B cell (primary cell): ENCODE results near the gene PSME2.

Experiments used
- EZH2 ChIP-seq: IDR thresholded peaks from 2 replicates; pipeline ENCODE4 v1.6.1; 2012; ENCODE audit warnings: borderline replicate concordance, low read depth, mild to moderate bottlenecking, moderate library complexity, low read length; ENCODE audit not compliant: insufficient read depth, poor library complexity, severe bottlenecking
- TF ChIP-seq, protein P1 (sequence below): fragments of 200-600 bp; IDR thresholded peaks from one replicate; pipeline ENCODE4 v1.8.0; 2022; ENCODE audit warnings: antibody characterized with exemption, mild to moderate bottlenecking

DNA sequence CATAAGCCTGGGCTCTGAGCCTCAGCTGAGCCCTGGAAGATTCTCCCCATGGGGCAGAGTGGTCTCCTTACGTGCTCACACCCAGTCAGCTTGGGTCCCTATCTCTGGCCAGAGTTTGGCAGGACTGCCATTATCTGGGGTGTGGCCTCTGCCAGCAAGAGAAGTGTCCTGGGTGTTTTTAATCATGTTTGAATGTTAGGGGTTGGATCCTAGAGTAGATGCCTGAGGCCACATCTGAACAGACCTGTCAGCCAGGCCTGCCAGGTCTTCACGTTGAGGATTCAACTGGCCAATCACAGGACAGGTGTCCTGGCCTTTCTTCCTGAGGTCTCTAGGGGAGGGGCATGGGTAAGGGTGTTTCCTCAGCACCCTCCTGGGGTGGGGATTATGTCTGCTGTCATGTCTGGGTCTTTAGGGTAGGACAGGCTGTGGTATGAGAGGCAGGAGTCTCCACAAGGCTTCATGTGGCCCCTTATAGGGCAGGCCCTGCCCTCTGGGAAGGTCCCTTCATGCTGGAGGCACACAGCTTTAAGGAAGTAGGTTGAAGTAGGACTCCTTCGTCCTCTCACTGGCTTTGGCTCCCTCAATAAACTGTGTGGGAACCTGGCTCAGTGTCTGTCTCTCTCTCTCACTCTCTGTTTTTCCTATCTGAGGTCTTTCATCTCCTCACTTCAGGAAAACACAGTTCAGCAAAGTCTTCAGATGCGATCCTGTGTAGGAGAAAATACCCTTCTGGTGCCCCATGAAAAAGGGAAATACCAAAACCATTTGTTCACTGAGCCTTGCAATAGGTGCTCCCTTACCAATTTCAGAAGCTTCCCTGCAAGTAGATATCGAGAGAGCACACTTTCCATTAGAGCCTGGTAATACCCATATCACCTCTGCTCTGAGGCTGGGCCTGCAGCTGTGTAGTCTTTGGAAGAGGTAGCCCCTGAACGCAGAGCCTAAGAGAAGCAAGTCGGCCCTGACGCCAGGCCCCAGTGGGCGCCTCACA lies 22.7 kb downstream of the PSME2 start:
- TF ChIP-seq EZH2, result no peak
- TF ChIP-seq, protein P1, sequence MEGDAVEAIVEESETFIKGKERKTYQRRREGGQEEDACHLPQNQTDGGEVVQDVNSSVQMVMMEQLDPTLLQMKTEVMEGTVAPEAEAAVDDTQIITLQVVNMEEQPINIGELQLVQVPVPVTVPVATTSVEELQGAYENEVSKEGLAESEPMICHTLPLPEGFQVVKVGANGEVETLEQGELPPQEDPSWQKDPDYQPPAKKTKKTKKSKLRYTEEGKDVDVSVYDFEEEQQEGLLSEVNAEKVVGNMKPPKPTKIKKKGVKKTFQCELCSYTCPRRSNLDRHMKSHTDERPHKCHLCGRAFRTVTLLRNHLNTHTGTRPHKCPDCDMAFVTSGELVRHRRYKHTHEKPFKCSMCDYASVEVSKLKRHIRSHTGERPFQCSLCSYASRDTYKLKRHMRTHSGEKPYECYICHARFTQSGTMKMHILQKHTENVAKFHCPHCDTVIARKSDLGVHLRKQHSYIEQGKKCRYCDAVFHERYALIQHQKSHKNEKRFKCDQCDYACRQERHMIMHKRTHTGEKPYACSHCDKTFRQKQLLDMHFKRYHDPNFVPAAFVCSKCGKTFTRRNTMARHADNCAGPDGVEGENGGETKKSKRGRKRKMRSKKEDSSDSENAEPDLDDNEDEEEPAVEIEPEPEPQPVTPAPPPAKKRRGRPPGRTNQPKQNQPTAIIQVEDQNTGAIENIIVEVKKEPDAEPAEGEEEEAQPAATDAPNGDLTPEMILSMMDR, result no peak
